ENCODE measurements around the gene DPRX.
"Not testable (repeated sequence)": the region's sequence is repeated elsewhere in the genome, so short reads cannot be mapped to it uniquely, and the experiment has no call there.

DPRX gene

DNA sequence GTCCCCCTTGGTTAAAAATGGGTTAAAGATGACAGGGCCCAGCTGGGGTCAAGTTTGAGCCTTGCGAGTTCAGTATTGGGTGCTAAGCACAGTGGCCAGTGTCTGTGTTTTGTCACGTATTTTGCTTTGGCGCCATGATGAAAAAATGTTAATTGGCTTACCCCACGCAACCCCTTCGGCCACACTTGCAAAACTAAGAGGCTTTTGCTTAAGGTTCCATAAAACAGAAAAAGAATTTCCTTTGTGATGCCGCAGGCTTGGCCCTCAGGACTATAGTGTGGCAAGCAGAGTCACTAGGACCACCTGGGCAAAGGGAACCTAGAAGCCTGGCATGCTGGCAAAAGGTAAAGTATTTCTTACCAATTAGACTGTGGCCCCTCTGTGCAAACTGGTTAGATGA, 20.7 kb downstream of the DPRX start:
- no peak for TF ChIP-seq EZH2 (IDR thresholded peaks at IDR 0.05)
- TF ChIP-seq FOXP2 (optimal IDR thresholded peaks at IDR 0.05; ENCODE audit: control extremely low read depth, extremely low read length, insufficient read depth) = no peak
- no peak for TF ChIP-seq POLR2AphosphoS5 (IDR thresholded peaks at IDR 0.05; ENCODE audit: borderline replicate concordance, low read depth, low read length)
- no peak for DNase-seq (ENCODE audit: low read depth, low spot score)
- H3K36me3 ChIP-seq (ENCODE audit: insufficient read depth, low read length) = no peaks in the 10 kb centered on the region
- H3K27ac ChIP-seq = no peak overlapping the region
- no peaks in the 10 kb centered on the region; the same call in 1 of the 2 replicates for H3K9me3 ChIP-seq (ENCODE audit: low read depth, low read length)
- no peak overlapping the region for H3K9ac ChIP-seq (ENCODE audit: insufficient read length)
- H3K4me3 ChIP-seq = no peak overlapping the region

DNA sequence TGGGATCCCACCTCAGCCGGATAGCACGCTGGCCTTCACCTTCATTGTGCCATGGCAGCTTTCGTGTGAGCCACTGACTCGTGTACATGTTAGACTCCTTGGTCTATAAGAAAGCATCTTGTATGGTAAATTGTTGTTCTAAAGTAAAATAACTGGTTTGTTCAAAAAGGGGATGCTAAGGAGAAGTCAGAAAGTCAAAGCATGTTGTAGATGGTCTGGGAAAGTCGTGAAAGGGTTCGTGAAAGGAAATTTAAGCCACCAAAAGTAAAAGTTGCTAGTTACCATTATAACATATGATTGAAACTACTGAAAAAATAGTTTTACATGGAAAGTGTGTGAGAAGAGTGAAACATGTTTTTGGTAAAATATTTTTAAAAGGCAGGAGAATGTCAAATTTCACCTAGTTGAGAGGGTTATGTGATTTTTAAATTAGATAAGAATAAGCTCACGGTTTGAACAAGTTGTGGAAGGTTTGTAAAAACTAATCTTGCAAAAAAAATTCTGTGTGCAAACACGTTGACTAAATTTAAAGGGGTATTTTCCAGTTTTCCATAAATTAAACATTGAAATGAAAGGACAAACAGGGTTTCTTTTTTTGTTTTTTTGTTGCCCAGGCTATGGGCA, 23.4 kb downstream of the DPRX start:
- no peaks in the 10 kb centered on the region; the same call in 1 of the 2 replicates for H3K9me3 ChIP-seq (ENCODE audit: low read depth, low read length)
- no peak overlapping the region for H3K4me3 ChIP-seq
- H3K27ac ChIP-seq = no peak overlapping the region
- no peak for DNase-seq (ENCODE audit: low read depth, low spot score)
- no peak overlapping the region for H3K9ac ChIP-seq (ENCODE audit: insufficient read length)
- TF ChIP-seq EZH2 (IDR thresholded peaks at IDR 0.05) (no peak), FOXP2 (optimal IDR thresholded peaks at IDR 0.05; ENCODE audit: control extremely low read depth, extremely low read length, insufficient read depth) (no peak), POLR2AphosphoS5 (IDR thresholded peaks at IDR 0.05; ENCODE audit: borderline replicate concordance, low read depth, low read length) (no peak)
- no peaks in the 10 kb centered on the region for H3K36me3 ChIP-seq (ENCODE audit: insufficient read depth, low read length)

DNA sequence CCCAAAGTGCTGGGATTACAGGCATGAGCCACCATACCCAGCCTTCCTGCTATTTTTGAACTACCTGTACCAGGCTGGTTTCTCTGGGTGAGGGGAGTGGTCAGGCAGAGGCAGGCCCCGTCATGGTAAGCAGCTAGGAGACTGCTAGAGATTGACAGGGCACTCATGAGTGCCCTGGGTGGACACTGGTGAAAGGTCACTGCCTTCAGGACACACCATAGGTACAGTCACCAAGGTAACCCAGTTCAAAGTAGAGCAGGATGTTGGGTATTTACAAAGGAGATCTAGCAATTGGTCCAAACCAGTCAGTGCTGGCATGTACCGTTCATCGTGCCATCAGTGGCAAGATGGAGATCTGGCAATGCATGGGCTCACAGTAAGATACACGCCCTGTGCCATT, 25.5 kb downstream of the DPRX start:
- no peak for TF ChIP-seq EZH2 (IDR thresholded peaks at IDR 0.05)
- Histone ChIP-seq H3K27ac (no peak overlapping the region), H3K4me3 (no peak overlapping the region), H3K36me3 (ENCODE audit: insufficient read depth, low read length) (no peaks in the 10 kb centered on the region), H3K9me3 (ENCODE audit: low read depth, low read length) (no peaks in the 10 kb centered on the region; the same call in 1 of the 2 replicates), H3K9ac (ENCODE audit: insufficient read length) (no peak overlapping the region)
- no peak for DNase-seq (ENCODE audit: low read depth, low spot score)

DNA sequence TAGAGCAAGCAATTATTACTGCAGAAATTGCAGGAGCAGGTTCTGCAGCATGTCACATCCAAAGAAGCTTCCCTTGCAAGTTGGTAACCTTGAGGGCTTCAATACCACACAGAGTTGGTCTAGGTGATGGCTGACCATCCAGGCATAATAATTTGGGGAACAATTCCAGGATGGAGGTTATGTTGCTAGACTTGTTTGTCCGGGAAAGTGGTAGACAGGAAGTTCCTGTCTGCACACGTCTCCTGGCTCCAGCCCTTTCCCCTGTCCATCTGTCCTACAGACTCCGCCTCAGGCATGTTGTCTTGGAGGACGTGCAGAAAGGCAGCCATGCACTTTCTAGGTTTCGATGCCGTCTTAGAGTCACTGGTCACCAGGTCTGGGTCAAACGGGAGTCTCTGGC, 26.0 kb downstream of the DPRX start:
- no peak overlapping the region for H3K9ac ChIP-seq (ENCODE audit: insufficient read length)
- DNase-seq (ENCODE audit: low read depth, low spot score) = no peak
- H3K9me3 ChIP-seq (ENCODE audit: low read depth, low read length) = no peaks in the 10 kb centered on the region; the same call in 1 of the 2 replicates
- no peaks in the 10 kb centered on the region for H3K36me3 ChIP-seq (ENCODE audit: insufficient read depth, low read length)
- TF ChIP-seq POLR2AphosphoS5 (IDR thresholded peaks at IDR 0.05; ENCODE audit: borderline replicate concordance, low read depth, low read length) = no peak
- TF ChIP-seq FOXP2 (optimal IDR thresholded peaks at IDR 0.05; ENCODE audit: control extremely low read depth, extremely low read length, insufficient read depth) = no peak
- no peak for TF ChIP-seq EZH2 (IDR thresholded peaks at IDR 0.05)
- H3K4me3 ChIP-seq = no peak overlapping the region
- no peak overlapping the region for H3K27ac ChIP-seq

DNA sequence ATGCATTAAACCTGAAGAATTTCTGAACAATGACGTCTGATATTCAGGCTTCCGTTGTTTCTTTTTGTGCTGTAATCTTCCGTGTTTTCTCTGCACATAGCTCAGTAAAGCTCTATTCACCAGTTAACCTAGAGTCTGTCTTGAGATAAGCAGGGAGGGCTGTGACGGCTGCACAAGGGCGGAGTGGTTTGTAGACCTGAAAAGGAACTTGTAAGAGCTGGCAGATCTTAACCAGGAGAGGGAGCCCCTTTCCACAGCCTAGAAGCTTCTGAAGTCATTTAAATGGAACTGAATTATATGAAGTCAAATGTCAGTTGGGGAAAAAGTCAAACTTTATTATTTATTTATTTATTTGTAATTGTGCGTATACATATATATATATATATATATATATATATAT, 27.5 kb downstream of the DPRX start:
- no peak for TF ChIP-seq POLR2AphosphoS5 (IDR thresholded peaks at IDR 0.05; ENCODE audit: borderline replicate concordance, low read depth, low read length)
- TF ChIP-seq EZH2 (IDR thresholded peaks at IDR 0.05) = no peak
- TF ChIP-seq FOXP2 (optimal IDR thresholded peaks at IDR 0.05; ENCODE audit: control extremely low read depth, extremely low read length, insufficient read depth) = no peak
- no peak for DNase-seq (ENCODE audit: low read depth, low spot score)
- Histone ChIP-seq H3K9ac (ENCODE audit: insufficient read length) (no peak overlapping the region), H3K27ac (no peak overlapping the region), H3K4me3 (no peak overlapping the region), H3K9me3 (ENCODE audit: low read depth, low read length) (no peaks in the 10 kb centered on the region; the same call in 1 of the 2 replicates), H3K36me3 (ENCODE audit: insufficient read depth, low read length) (no peaks in the 10 kb centered on the region)

DNA sequence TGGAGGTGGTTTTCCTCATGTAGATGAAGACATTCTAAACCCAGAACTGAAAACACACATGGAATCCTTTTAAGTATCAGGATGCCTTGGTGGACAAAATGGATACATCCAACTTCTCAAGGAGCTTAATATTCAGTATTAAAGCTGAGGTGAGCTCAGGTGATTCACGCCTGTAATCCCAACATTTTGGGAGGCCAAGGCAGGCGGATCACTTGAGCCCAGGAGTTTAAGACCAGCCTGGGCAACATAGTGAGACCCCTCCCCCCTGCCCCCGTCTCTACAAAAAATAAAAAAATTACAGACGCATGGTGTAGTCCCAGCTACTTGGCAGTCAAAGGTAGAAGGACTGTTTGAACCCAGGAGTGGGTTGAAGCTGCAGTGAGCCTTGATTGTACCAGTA, 28.8 kb downstream of the DPRX start:
- H3K9me3 ChIP-seq (ENCODE audit: low read depth, low read length) = no peaks in the 10 kb centered on the region
- H3K36me3 ChIP-seq (ENCODE audit: insufficient read depth, low read length) = no peaks in the 10 kb centered on the region
- H3K9ac ChIP-seq (ENCODE audit: insufficient read length) = no peak overlapping the region
- no peak overlapping the region for H3K4me3 ChIP-seq
- DNase-seq (ENCODE audit: low read depth, low spot score) = no peak
- TF ChIP-seq EZH2 (IDR thresholded peaks at IDR 0.05) (no peak), POLR2AphosphoS5 (IDR thresholded peaks at IDR 0.05; ENCODE audit: borderline replicate concordance, low read depth, low read length) (no peak), FOXP2 (optimal IDR thresholded peaks at IDR 0.05; ENCODE audit: control extremely low read depth, extremely low read length, insufficient read depth) (no peak)
- no peak overlapping the region for H3K27ac ChIP-seq

DNA sequence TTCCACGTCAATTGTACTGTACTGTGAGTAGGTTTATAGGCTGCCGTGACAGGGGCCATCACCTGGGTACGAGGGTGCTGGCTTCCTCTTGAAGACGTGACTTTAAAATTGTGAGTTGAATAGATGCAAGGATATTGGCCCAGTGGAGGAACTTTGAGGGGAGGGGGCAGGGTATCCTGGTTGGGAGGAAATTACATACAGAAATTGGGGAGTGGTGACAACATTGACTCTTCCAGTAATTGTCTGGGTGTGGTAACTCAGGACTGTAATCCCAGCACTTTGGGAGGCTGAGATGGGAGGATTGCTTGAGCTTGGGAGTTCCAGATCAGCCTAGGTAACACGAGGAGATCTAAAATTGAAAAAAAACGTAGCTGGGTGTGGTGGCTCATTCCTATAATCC, 30.4 kb downstream of the DPRX start:
- no peak for DNase-seq (ENCODE audit: low read depth, low spot score)
- Histone ChIP-seq H3K9ac (ENCODE audit: insufficient read length) (no peak overlapping the region), H3K36me3 (ENCODE audit: insufficient read depth, low read length) (no peaks in the 10 kb centered on the region), H3K9me3 (ENCODE audit: low read depth, low read length) (no peaks in the 10 kb centered on the region), H3K4me3 (no peak overlapping the region), H3K27ac (no peak overlapping the region)
- no peak for TF ChIP-seq FOXP2 (optimal IDR thresholded peaks at IDR 0.05; ENCODE audit: control extremely low read depth, extremely low read length, insufficient read depth)
- no peak for TF ChIP-seq POLR2AphosphoS5 (IDR thresholded peaks at IDR 0.05; ENCODE audit: borderline replicate concordance, low read depth, low read length)
- no peak for TF ChIP-seq EZH2 (IDR thresholded peaks at IDR 0.05)

DNA sequence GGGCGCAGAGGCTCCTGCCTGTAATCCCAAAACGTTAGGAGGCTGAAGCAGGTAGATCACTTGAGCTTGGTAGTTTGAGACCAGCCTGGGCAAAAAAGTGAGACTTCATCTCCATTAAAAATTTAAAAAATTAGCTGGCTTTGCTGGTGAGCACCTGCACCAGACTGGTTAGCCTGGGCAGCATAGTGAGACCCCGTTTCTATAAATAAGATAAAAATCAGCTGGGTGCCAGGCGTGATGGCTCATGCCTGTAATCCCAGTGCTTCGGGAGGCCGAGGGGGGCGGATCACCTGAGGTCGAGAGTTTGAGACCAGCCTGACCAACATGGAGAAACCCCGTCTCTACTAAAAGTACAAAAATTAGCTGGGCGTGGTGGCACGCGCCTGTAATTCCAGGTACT, 32.4 kb downstream of the DPRX start:
- no peaks in the 10 kb centered on the region for H3K9me3 ChIP-seq (ENCODE audit: low read depth, low read length)
- TF ChIP-seq POLR2AphosphoS5 (IDR thresholded peaks at IDR 0.05; ENCODE audit: borderline replicate concordance, low read depth, low read length) (no peak), FOXP2 (optimal IDR thresholded peaks at IDR 0.05; ENCODE audit: control extremely low read depth, extremely low read length, insufficient read depth) (no peak), EZH2 (IDR thresholded peaks at IDR 0.05) (no peak)
- H3K36me3 ChIP-seq (ENCODE audit: insufficient read depth, low read length) = no peaks in the 10 kb centered on the region
- H3K27ac ChIP-seq = no peak overlapping the region
- no peak for DNase-seq (ENCODE audit: low read depth, low spot score)
- no peak overlapping the region for H3K4me3 ChIP-seq
- H3K9ac ChIP-seq (ENCODE audit: insufficient read length) = no peak overlapping the region

DNA sequence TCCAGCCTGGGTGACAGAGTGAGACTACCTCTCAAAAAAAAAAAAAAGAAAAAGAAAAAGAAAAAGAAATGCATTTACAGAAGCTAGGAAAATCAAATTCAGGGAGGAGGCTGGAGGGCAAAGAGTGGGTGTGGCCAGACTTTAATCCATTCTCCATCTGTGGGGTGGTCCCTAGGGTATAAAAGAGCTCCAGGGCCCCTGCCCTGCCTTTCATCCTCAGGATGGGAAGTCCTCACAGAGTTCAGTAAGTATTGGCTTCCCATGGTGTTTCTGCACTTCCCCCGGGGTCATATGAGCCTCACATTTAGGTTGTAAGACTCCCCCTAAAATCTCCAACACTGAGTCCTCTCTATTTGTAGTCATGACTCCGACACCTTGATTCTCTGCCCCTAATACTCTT, 33.0 kb downstream of the DPRX start:
- TF ChIP-seq EZH2 (IDR thresholded peaks at IDR 0.05) = no peak
- no peak for TF ChIP-seq FOXP2 (optimal IDR thresholded peaks at IDR 0.05; ENCODE audit: control extremely low read depth, extremely low read length, insufficient read depth)
- no peak for TF ChIP-seq POLR2AphosphoS5 (IDR thresholded peaks at IDR 0.05; ENCODE audit: borderline replicate concordance, low read depth, low read length)
- DNase-seq (ENCODE audit: low read depth, low spot score) = no peak
- no peaks in the 10 kb centered on the region for H3K36me3 ChIP-seq (ENCODE audit: insufficient read depth, low read length)
- H3K9me3 ChIP-seq (ENCODE audit: low read depth, low read length) = no peaks in the 10 kb centered on the region
- no peak overlapping the region for H3K9ac ChIP-seq (ENCODE audit: insufficient read length)
- no peak overlapping the region for H3K27ac ChIP-seq
- H3K4me3 ChIP-seq = no peak overlapping the region

DNA sequence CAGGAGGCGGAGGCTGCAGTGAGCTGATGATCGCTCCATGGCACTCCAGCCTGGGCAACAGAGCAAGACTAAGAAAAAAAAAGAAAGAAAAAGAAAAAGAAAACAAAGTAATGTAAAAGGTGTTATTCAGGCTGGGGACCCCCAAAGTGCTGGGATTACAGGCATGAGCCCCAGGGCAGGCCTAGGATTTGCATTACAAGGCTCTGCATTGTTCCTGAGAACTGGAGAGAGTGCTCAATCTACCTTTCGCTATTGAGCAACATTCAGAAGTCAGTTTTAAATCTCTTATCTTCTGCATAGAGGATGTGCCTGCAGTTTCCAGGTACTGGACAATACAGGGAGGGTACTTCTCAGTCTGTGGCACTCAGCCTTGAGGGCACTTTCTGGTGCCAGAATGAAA, 34.5 kb downstream of the DPRX start:
- not testable (repeated sequence) for H3K9ac ChIP-seq (ENCODE audit: insufficient read length); H3K36me3 ChIP-seq (ENCODE audit: insufficient read depth, low read length); H3K9me3 ChIP-seq (ENCODE audit: low read depth, low read length); H3K27ac ChIP-seq; H3K4me3 ChIP-seq; DNase-seq (ENCODE audit: low read depth, low spot score)

DNA sequence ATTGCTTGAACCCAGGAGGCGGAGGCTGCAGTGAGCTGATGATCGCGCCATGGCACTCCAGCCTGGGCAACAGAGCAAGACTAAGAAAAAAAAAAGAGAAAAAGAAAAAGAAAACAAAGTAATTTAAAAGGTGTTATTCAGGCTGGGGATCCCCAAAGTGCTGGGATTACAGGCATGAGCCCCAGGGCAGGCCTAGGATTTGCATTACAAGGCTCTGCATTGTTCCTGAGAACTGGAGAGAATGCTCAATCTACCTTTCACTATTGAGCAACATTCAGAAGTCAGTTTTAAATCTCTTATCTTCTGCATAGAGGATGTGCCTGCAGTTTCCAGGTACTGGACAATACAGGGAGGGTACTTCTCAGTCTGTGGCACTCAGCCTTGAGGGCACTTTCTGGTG, 37.0 kb downstream of the DPRX start:
- not testable (repeated sequence) for H3K9ac ChIP-seq (ENCODE audit: insufficient read length)

More for the DNA sequence above, 37.0 kb downstream of the DPRX start:
- not testable (repeated sequence) for H3K27ac ChIP-seq; DNase-seq (ENCODE audit: low read depth, low spot score); H3K9me3 ChIP-seq (ENCODE audit: low read depth, low read length); H3K36me3 ChIP-seq (ENCODE audit: insufficient read depth, low read length); H3K4me3 ChIP-seq

Data from SK-N-MC (cell line).